ENCODE data around the gene MED13L.
A peak's percentile ranks its signal among the peaks of the same experiment; 100 is the strongest.

MED13L gene

DNA sequence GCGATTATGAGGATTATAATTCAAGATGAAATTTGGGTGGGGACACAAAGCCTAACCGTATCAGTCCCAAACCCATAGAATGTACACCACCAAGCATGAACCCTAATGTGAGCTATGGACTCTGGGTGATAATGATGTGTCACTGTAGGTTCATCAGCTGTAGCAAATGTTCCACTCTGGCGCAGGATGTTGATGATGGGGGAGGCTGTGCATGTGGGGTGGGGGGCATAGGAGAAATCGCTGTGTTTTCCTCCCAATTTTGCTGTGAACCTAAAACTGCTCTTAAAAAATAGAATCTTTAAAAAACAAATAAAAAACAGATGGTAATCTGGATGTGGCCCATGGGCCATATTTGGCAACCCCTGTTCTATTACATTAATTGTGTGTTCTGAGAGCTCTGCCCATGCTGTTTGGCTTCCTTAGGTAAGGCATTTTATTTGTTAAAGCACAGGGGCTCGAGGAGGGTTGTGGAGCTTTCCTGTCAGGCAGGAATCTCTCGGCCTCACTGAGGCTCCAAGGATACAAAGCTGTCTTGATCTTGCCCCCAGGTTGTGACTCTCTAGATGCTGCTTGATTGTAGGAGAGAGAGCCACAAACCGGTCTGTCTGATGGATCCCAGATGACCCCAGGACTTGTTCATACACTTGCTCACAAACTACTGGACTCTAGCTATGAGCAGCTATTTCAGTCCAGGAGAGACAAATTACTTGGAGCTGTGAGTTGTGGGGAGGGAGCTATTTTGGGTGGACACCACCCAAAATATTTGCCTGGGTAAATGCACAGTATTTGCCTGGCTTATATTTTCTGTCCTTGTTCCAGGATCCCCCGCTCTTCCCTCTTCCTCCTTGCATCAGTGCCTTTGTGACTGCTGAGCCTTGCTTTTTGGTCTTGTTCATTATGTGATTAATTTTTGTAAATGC lies 340.2 kb downstream of the MED13L start:
- DNase-seq (no peak), ATAC-seq (no peak)
- no peaks in the 10 kb centered on the region for H3K27me3 Mint-ChIP-seq
- no peaks in the 10 kb centered on the region for H3K4me1 Mint-ChIP-seq
- no peak overlapping the region for H3K27ac Mint-ChIP-seq
- H3K9me3 Mint-ChIP-seq: peaks cover 6 to 12% of the 10 kb centered on the region in 2 donors
- H3K4me3 Mint-ChIP-seq: no peak overlapping the region

DNA sequence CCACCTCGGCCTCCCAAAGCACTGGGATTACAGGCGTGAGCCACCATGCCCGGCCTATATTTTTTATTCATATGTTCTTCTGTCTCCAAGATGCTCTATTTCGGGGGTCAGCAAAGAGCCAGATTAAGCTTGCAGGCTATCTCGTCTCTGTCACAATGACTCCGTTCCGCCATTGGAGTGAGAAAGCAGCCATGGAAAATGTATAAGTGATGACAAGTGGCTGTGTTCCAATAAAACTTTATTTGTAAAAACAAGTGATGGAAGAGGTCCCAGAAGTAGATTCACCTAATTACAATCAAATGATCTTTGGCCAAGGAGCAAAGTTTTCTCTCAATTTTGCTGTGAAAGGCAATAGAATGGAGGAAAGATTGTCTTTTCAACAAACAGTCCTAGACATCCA lies 342.6 kb downstream of the MED13L start:
- no peak overlapping the region for H3K27ac Mint-ChIP-seq
- DNase-seq (no peak), ATAC-seq (no peak)
- H3K27me3 Mint-ChIP-seq: peaks cover 6% of the 10 kb centered on the region
- no peaks in the 10 kb centered on the region for H3K4me1 Mint-ChIP-seq
- H3K4me3 Mint-ChIP-seq: no peak overlapping the region
- H3K9me3 Mint-ChIP-seq: peaks cover 6 to 12% of the 10 kb centered on the region in 2 donors

DNA sequence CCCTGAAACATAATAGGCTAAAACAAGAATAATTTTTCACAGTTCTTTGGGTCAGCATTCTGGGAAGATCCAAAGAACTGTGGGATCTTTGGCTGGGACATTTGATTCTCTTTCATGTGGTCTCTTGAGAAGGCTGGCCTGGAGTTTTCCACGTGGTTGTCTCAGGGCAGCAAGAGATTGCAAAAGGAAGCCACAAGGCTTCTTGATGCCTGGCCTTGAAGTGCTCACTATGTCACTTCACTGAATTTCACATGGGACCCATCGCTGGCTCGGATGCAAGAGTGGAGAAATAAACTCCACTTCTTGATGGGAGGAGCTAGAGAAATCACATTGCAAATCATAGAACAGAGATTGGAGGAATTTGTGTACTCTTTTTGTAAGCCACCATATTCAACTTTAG lies 343.4 kb downstream of the MED13L start:
- no peak overlapping the region for H3K27ac Mint-ChIP-seq
- H3K4me3 Mint-ChIP-seq: no peak overlapping the region
- peaks cover 7% of the 10 kb centered on the region for H3K27me3 Mint-ChIP-seq
- H3K4me1 Mint-ChIP-seq: no peaks in the 10 kb centered on the region
- DNase-seq: no peak
- H3K9me3 Mint-ChIP-seq: peaks cover 3 to 7% of the 10 kb centered on the region in 2 donors
- no peak for ATAC-seq

DNA sequence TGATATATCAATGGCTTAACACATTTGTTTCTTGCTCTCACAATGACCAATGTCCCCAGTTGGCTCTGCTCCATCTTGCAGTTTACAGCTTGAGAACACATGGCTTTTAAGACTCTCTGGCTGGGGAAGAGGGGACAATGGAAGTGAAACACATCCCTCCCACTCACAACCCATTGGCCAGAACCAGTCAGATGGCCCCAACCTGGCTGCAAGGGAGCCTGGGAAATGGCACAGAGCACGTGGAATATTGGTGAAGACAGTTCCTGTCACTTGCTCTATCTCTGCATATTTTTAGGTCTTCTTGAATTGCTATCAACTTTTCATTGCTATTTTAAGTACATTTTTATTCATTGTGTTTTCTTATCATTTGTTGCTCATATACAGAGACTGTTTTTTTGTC lies 345.4 kb downstream of the MED13L start:
- DNase-seq: no peak
- Mint-ChIP-seq H3K9me3 (no peaks in the 10 kb centered on the region), H3K4me1 (no peaks in the 10 kb centered on the region), H3K27ac (no peak overlapping the region), H3K4me3 (no peak overlapping the region), H3K27me3 (peaks cover 7% of the 10 kb centered on the region)
- no peak for ATAC-seq

DNA sequence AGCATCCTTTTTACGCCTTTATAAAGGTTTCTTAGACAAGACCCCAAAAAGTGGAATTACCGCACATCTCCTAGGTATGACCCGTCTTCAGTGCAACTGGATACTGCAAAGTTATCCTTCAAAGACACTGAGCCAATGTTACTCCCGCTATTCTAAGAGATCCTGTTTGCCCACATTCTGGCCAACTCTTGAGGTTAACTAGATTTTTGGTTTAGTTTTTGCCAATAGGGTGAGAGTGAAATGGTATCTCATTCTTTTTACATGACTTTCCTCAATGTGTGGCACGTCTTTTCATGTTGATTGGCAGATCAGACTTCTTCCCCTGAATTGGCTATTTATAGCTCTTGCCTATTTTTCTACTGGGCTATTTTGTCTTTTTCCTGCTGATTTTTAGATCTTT lies 347.2 kb downstream of the MED13L start:
- ATAC-seq: no peak
- no peaks in the 10 kb centered on the region for H3K4me1 Mint-ChIP-seq
- no peak overlapping the region for H3K4me3 Mint-ChIP-seq
- no peak for DNase-seq
- no peak overlapping the region for H3K27ac Mint-ChIP-seq
- no peaks in the 10 kb centered on the region for H3K9me3 Mint-ChIP-seq
- peaks cover 13% of the 10 kb centered on the region for H3K27me3 Mint-ChIP-seq

DNA sequence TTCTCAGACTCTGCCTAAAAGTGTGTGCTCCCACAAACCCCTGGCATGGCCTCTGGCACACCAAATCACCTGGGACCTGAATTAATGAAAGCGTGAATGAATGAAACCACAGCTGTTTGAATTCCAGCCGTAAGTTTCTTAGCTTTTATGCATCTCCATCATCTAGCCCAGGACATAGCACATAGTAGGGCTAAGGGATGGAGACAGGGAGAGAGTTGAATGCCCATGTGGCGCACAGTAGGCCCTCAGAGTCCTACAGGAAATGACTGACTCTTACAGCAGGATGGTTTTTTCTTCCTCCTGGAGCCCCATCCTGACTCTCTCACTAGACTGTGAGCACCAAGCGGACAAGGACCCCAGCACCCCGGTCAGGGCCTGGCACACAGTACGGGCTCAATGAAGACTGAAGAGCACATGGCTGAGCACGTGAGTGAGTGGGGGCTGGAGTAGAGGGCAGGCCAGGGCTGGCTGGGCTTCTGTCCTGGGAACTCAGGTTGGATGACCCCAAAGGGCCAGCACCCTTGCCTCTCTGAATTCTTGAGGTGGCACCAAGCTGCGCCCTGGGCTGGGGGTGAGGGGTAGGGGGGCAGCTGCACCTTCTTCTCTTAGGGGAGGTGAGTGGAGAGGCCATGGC lies 351.3 kb downstream of the MED13L start:
- ATAC-seq: no peak
- H3K27me3 Mint-ChIP-seq: peaks cover 41% of the 10 kb centered on the region
- peaks cover 11 to 21% of the 10 kb centered on the region in 2 donors for H3K9me3 Mint-ChIP-seq
- no peak overlapping the region for H3K27ac Mint-ChIP-seq
- H3K4me1 Mint-ChIP-seq: no peaks in the 10 kb centered on the region
- no peak for DNase-seq
- no peak overlapping the region for H3K4me3 Mint-ChIP-seq

DNA sequence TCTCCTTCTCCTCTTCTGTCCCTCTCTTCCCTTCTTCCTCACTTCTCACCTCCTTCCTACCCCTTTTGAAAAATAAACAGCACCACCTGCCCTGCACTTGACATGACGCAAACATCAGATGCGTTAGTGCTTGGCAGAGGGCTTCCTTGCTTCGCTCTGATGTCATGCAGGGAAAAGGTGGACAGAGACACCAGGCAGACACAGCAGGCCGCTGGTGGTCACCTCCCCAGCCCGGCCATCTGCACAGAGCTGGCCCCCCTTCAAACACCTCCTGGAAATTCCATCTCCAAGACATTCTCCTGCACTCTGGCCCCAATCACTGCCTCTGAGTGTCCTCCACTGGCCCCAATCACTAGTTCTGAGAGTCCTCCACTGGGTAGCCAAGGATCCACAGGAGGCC lies 353.6 kb downstream of the MED13L start:
- Mint-ChIP-seq H3K27me3 (peaks cover 44% of the 10 kb centered on the region), H3K4me3 (no peak overlapping the region), H3K27ac (no peak overlapping the region), H3K9me3 (peaks cover 11 to 21% of the 10 kb centered on the region in 2 donors), H3K4me1 (no peaks in the 10 kb centered on the region)
- ATAC-seq (no peak), DNase-seq (no peak)

DNA sequence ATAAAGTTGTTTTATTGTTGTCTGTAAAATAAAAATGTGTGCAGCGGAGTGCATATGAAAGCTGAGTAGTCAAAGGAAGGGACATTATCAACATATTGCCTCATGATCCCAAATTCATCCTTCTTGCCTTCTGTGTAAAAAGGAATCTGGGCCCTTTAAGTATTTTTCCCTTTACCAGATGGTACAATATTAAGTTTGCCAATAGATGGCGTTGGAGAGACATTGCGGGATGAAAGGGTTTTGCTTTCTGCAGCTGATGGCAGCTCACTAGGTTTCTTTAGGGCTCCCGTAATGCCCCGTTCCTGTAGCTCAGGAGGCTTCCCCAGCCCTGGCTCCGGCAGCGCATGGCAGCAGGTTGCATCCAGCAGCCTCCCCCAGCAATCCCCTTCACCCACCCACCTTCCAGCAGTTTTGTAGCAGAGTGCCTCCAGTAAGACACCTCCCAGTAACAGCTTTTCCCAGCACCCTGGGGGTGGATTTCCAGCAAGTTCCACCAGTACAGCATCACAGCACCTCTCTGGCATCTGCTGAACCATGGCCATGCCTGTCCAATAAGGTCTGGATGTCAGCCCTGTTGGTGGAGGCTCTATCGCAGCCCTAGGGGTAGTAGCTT lies 354.4 kb downstream of the MED13L start:
- H3K4me1 Mint-ChIP-seq: no peaks in the 10 kb centered on the region
- H3K27me3 Mint-ChIP-seq: peaks cover 52% of the 10 kb centered on the region
- H3K9me3 Mint-ChIP-seq: peaks cover 11 to 21% of the 10 kb centered on the region in 2 donors
- ATAC-seq: no peak
- no peak overlapping the region for H3K27ac Mint-ChIP-seq
- no peak for DNase-seq
- no peak overlapping the region for H3K4me3 Mint-ChIP-seq

DNA sequence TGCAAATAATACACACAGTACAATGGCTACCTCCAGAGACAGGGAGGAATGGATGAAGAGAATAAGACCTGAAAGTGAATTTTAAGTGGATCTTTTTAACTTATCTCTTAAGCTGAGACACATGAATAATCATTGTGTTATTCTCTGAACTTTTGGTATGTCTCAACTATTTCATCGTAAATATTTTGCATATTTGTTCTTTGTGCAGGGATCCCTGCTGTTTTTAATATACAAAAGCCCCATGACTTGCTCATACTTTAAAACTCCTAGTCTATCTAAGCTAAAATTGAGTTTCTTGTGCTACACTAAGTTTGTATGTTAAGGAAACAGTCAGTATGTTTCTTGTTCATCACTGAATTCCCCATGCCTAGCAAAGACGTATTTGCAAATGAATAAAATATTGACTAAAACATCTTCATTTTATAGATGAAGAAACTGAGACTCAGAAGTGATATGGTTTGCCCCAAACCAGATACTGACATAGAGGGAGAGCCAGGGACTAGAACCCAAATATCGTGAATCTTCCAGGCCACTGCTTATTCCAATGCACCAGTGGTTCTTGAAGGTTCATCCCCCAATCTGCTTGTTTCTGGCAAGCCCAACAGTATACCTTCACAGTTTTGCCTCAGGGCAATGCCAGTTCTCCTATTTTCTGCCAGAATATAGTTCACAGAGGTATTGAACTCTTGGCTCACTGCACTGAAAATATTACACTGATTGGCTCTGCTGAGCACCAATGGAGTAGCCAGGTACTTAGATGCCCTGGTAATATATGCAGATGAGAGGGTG lies 356.9 kb downstream of the MED13L start:
- DNase-seq (no peak), ATAC-seq (no peak)
- H3K27me3 Mint-ChIP-seq: peaks cover 70% of the 10 kb centered on the region
- no peak overlapping the region for H3K4me3 Mint-ChIP-seq
- H3K27ac Mint-ChIP-seq: no peak overlapping the region
- H3K4me1 Mint-ChIP-seq: no peaks in the 10 kb centered on the region
- H3K9me3 Mint-ChIP-seq: peaks cover 11 to 21% of the 10 kb centered on the region in 2 donors

DNA sequence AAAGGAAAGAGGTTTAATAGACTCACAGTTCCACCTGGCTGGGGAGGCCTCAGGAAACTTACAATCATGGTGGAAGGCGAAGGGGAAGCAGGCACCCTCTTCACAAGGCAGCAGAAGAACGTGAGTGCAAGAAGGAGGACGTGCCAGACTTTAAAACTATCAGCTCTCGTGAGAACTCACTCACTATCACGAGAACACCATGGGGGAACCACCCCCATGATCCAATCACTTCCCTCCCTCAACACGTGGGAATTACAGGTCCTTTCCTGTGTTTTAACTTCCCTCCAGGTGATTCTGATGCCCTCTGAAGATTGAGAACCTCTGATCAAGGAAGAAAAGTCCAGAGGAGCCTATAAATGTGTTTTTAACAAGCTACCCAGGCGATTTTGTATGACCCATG lies 358.7 kb downstream of the MED13L start:
- Mint-ChIP-seq H3K27me3 (peaks cover 74% of the 10 kb centered on the region), H3K27ac (no peak overlapping the region), H3K9me3 (peaks cover 9 to 20% of the 10 kb centered on the region in 2 donors), H3K4me3 (no peak overlapping the region), H3K4me1 (no peaks in the 10 kb centered on the region)
- DNase-seq: no peak
- no peak for ATAC-seq

DNA sequence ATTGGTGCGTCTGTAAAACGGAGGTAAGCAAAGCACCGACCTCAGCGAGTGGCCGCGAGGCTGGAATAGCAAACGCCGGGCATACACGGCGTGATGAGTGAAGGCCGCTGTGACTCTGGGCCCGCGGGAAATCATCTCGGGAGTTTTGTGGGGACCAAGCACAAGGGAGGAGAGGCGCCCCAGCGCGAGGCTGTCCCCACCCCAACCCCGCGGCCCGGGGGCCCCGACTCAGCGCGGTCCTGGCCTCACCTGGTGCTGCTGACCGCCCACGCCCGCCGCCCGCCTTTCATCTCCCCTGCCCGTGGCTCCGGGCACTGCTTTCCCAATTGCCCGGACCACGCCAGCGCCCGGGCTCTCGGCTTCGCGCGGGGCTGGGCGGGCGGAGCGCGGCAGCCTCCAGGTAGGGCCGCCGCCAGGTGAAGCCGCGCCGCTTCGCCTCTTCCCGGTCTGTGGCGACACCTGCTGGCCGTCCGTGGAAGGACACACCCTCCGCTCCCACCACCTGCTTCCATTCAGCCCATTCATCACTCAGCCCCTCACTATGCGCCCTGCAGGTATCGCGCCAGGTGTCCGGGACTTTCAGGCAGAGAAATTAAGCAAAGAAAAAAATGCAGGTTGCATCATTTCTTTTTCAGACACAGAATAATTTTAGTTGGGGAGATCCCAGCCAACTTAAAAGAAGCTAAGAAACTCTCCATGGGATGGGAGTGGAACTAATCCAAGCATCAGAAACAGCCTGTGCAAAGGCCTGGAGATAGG lies 360.4 kb downstream of the MED13L start:
- H3K4me1 Mint-ChIP-seq: no peaks in the 10 kb centered on the region
- H3K27me3 Mint-ChIP-seq: peaks cover 76% of the 10 kb centered on the region
- peaks cover 3 to 4% of the 10 kb centered on the region in 2 donors for H3K9me3 Mint-ChIP-seq
- no peak overlapping the region for H3K27ac Mint-ChIP-seq
- no peak overlapping the region for H3K4me3 Mint-ChIP-seq
- ATAC-seq (peak; percentile 79), DNase-seq (peak; percentile 65 to 71)

DNA sequence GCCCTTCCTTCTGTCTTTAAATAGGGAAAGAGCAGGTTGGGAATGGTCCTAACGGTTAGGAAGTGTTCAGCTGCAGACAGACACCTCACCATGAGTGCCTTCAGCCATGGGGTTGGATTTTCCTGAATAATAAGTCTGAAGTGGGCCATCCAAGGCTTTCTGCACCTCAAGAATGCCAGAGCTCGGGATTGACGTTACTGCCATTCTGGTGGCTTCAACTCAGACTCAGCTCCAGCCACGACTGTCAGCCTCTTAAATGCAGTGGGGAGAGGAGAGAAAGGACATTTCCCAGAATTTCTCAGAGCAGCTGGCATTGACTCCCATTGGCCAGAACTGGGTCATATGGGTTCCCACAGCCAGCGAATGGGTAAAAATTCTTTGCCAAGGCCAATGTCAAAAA lies 363.4 kb downstream of the MED13L start:
- no peak for DNase-seq
- Mint-ChIP-seq H3K4me1 (no peaks in the 10 kb centered on the region), H3K9me3 (no peaks in the 10 kb centered on the region), H3K27me3 (peaks cover 64% of the 10 kb centered on the region), H3K27ac (no peak overlapping the region), H3K4me3 (no peak overlapping the region)
- ATAC-seq: no peak

DNA sequence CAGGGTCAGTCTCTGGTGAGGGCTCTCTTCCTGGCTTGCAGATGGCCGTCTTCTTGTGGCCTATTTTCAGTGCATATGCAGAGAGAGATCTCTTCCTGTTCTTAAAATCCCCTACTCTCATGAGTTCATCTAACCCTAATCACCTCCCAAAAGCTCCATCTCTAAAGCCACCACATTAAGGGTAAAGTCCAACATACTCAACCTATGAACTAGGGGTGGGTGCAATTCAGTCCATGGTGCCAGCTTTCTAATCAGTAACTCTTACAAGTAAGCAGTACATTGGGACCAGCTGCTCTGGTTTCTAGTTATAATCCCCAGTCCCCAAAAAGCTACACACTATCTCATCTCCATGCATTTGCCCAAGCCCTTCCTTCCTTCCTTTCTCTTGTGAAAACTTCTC lies 365.1 kb downstream of the MED13L start:
- H3K27ac Mint-ChIP-seq: no peak overlapping the region

DNA sequence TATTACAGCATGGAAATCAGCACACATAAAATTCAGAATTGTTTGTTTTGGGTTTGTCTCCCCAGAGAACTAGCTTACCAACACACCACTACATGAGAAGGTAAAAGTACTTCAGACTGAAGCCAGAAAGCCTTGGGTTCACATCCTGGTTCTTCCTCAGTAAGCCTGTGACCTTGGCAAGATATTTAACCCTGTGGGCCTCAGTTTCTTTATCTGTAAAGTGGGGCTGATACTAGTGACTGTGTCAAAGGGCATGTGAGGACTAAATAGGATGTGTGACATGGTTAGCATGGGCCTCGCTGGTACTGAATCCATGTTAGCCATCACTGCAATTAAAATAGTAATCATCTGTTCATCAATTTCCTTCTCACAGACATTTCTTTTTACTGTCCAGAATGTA lies 366.1 kb downstream of the MED13L start:
- Mint-ChIP-seq H3K4me1 (no peaks in the 10 kb centered on the region), H3K27me3 (peaks cover 37% of the 10 kb centered on the region), H3K27ac (no peak overlapping the region), H3K4me3 (no peak overlapping the region), H3K9me3 (no peaks in the 10 kb centered on the region)
- ATAC-seq: no peak
- DNase-seq: no peak

More for the DNA sequence above, 365.1 kb downstream of the MED13L start:
- Mint-ChIP-seq H3K4me3 (no peak overlapping the region), H3K9me3 (no peaks in the 10 kb centered on the region), H3K27me3 (peaks cover 48% of the 10 kb centered on the region), H3K4me1 (no peaks in the 10 kb centered on the region)
- DNase-seq: no peak
- no peak for ATAC-seq

DNA sequence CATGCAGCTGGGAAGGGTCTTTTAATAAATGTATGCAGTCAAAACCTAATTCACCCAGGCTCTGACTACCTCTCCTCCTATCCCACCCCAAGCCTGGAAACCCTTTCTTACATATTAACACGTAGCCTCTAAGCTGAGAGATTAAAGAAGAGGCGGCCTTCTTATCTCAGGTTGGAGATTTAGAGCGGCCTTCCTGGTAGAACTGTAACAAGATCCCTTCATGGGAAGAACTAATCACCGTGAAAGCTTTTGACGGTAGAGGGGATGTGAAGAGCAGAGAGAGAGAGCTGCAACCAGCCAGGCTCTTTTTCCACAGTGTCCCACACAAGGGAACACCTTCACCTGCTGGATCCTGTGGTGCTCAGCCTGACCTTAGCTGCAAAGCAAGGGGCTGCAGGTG lies 367.4 kb downstream of the MED13L start:
- DNase-seq: no peak
- no peak overlapping the region for H3K4me3 Mint-ChIP-seq
- peak overlapping the region in 1 of 2 donors; percentile 19 for H3K27ac Mint-ChIP-seq
- peaks cover 24% of the 10 kb centered on the region for H3K27me3 Mint-ChIP-seq
- H3K4me1 Mint-ChIP-seq: no peaks in the 10 kb centered on the region
- no peaks in the 10 kb centered on the region for H3K9me3 Mint-ChIP-seq
- no peak for ATAC-seq

All from stimulated activated naive CD8-positive, alpha-beta T cell treated with anti-CD3 and anti-CD28 coated beads, Interleukin-15, amount 100 ng/mL, for 72 hours (primary cell).